ENCODE results near the gene SYNDIG1. TPM values are rescaled to one million over a fixed set of nuclear protein-coding genes. Genes with fewer than 3 reads are reported as not detected.

The SYNDIG1 gene
- polyA plus RNA-seq, 2 of the 4 experiments (the other 2 are of a cell fraction), result 0.96 to 2.6 TPM

- WGBS (ENCODE audit: missing lambda C conversion rate), result 65% methylated on average over 14 of the region's 14 CpGs
- no peak overlapping the region for H3K27ac ChIP-seq
- no peak for TF ChIP-seq HOXB13 (CRISPR knock-in tag; IDR thresholded peaks at IDR 0.05; ENCODE audit: low read depth)
- TF ChIP-seq CTCF (IDR thresholded peaks at IDR 0.05), result no peak
- no peak for TF ChIP-seq ZNF302 (CRISPR knock-in tag; IDR thresholded peaks at IDR 0.05)
- TF ChIP-seq NPAS2 (CRISPR knock-in tag; IDR thresholded peaks at IDR 0.05; ENCODE audit: borderline replicate concordance), result no peak
These were observed 223.2 kb downstream of the SYNDIG1 start for GRCh38 chr20:24692446-24693200.

GRCh38 chr20:24693466-24694156 is 224.2 kb downstream of the SYNDIG1 start:
- 49% methylated on average over 9 of the region's 9 CpGs for WGBS (ENCODE audit: missing lambda C conversion rate)
- no peak for ATAC-seq

More at GRCh38 chr20:24692446-24693200, 223.2 kb downstream of the SYNDIG1 start:
- no peaks in the 10 kb centered on the region for H3K4me1 ChIP-seq
- ChIA-PET CTCF (interaction anchor here (1.1 to 3.2 kb wide), 4 partner anchors 9 to 147 kb away, joined by 3 to 15 read pairs (median 4); no protein-coding TSS in a partner anchor), POLR2A (no interaction called here)
- DNase-seq (ENCODE audit: low read depth in 1 of 2, low spot score in 1 of 2), result no peak
- no peak for FAIRE-seq
- H3K9me3 ChIP-seq, result peaks cover 13% of the 10 kb centered on the region
- ATAC-seq, result no peak
- H3K4me3 ChIP-seq, result no peak overlapping the region
- no peak overlapping the region for H3K4me2 ChIP-seq

DNA sequence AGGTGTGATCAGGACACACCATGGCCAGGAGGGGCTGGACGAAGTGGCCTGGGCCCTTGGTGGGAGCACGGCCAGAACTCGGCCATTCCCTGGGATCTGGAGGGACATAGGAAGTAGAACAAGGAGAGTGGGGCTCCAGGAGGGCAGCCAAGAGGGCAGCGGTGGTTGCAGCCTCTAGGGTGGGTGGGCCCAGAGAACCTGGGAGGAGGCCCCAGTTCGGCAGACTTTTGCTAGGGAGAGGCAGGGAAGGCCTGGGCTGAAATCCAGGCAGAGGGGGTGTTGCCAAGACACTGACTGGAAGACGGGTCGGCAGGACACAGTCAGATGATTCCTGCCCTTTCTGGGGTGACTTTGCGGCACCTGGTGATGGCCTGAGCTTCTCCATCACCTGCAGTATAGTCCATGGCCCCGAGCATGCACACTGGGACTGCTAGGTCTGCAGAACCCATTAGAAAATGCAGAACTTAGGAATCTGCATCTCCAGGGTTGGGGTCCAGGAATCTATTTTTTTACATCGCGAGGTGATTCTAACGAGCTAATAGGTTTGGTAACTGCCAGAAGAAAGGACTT is 224.8 kb downstream of the SYNDIG1 start:
- Histone ChIP-seq H3K4me3 (no peak overlapping the region), H3K4me2 (no peak overlapping the region), H3K27ac (no peak overlapping the region), H3K4me1 (no peaks in the 10 kb centered on the region), H3K9me3 (no peaks in the 10 kb centered on the region)
- ChIA-PET POLR2A (no interaction called here), CTCF (interaction anchor here (0.6 to 3.2 kb wide), 4 partner anchors 8 to 753 kb away, joined by 3 to 15 read pairs (median 4); no protein-coding TSS in a partner anchor)
- ATAC-seq (no peak), DNase-seq (ENCODE audit: low read depth in 1 of 2, low spot score in 1 of 2) (no peak), FAIRE-seq (no peak)
- TF ChIP-seq POLR2A (IDR thresholded peaks at IDR 0.05; ENCODE audit: low read length) (no peak), MAFK (IDR thresholded peaks at IDR 0.05; ENCODE audit: partially characterized antibody) (no peak), CEBPB (IDR thresholded peaks at IDR 0.05) (no peak), RCOR1 (IDR thresholded peaks at IDR 0.05; ENCODE audit: low read depth, low read length) (no peak), REST (IDR thresholded peaks at IDR 0.05) (no peak), GATA3 (IDR thresholded peaks at IDR 0.05; ENCODE audit: borderline replicate concordance) (no peak), NR3C1 (IDR thresholded peaks at IDR 0.05) (no peak), SREBF2 (IDR thresholded peaks at IDR 0.05) (no peak), ZC3H11A (IDR thresholded peaks at IDR 0.05) (no peak), RAD21 (conservative IDR thresholded peaks at IDR 0.05 in 1 of 2, IDR thresholded peaks at IDR 0.05 in 1 of 2) (no peak), RNF2 (IDR thresholded peaks at IDR 0.05; ENCODE audit: borderline replicate concordance, low read depth) (no peak), HDAC2 (IDR thresholded peaks at IDR 0.05) (no peak), EHMT2 (IDR thresholded peaks at IDR 0.05; ENCODE audit: low read depth) (no peak), ZFP36 (IDR thresholded peaks at IDR 0.05; ENCODE audit: borderline replicate concordance, partially characterized antibody) (no peak), PHF8 (IDR thresholded peaks at IDR 0.05; ENCODE audit: borderline replicate concordance, low read depth) (no peak), FOXS1 (CRISPR knock-in tag; IDR thresholded peaks at IDR 0.05) (no peak)
- TF ChIP-seq, protein P1, sequence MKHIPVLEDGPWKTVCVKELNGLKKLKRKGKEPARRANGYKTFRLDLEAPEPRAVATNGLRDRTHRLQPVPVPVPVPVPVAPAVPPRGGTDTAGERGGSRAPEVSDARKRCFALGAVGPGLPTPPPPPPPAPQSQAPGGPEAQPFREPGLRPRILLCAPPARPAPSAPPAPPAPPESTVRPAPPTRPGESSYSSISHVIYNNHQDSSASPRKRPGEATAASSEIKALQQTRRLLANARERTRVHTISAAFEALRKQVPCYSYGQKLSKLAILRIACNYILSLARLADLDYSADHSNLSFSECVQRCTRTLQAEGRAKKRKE (CRISPR knock-in tag; IDR thresholded peaks at IDR 0.05; ENCODE audit: low read depth), result no peak
- TF ChIP-seq, protein P2, sequence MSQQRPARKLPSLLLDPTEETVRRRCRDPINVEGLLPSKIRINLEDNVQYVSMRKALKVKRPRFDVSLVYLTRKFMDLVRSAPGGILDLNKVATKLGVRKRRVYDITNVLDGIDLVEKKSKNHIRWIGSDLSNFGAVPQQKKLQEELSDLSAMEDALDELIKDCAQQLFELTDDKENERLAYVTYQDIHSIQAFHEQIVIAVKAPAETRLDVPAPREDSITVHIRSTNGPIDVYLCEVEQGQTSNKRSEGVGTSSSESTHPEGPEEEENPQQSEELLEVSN (IDR thresholded peaks at IDR 0.05; ENCODE audit: borderline replicate concordance, low read depth), result no peak
- TF ChIP-seq, protein P3, sequence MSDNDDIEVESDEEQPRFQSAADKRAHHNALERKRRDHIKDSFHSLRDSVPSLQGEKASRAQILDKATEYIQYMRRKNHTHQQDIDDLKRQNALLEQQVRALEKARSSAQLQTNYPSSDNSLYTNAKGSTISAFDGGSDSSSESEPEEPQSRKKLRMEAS (IDR thresholded peaks at IDR 0.05), result no peak
- WGBS (ENCODE audit: missing lambda C conversion rate), result 66% methylated on average over 12 of the region's 12 CpGs

More at GRCh38 chr20:24693466-24694156, 224.2 kb downstream of the SYNDIG1 start:
- Histone ChIP-seq H3K4me1 (no peaks in the 10 kb centered on the region), H3K4me3 (no peak overlapping the region), H3K27ac (no peak overlapping the region), H3K9me3 (peaks cover 4% of the 10 kb centered on the region; the same call in 1 of the 3 replicates), H3K4me2 (no peak overlapping the region)
- no peak for FAIRE-seq
- CTCF ChIA-PET, result interaction anchor here (3.2 kb wide), 1 partner anchor 12 kb away, joined by 15 read pairs; no protein-coding TSS in a partner anchor
- POLR2A ChIA-PET, result no interaction called here
- TF ChIP-seq TFCP2L1 (CRISPR knock-in tag; IDR thresholded peaks at IDR 0.05), result no peak
- TF ChIP-seq EHMT2 (IDR thresholded peaks at IDR 0.05; ENCODE audit: low read depth), result no peak
- TF ChIP-seq CHD4 (IDR thresholded peaks at IDR 0.05; ENCODE audit: borderline replicate concordance), result no peak
- no peak for DNase-seq (ENCODE audit: low read depth in 1 of 2, low spot score in 1 of 2)
